Stimulated activated CD4-positive, alpha-beta T cell treated with anti-CD3 and anti-CD28 coated beads, Interleukin-2, amount 100 ng/mL, for 24 hours (primary cell): ENCODE results near the gene MUL1.
A peak's percentile ranks its signal among the peaks of the same experiment; 100 is the strongest.

ENCODE experiments used
- DNase-seq, 2 donors: peaks; one replicate each; pipeline ENCODE4 v3.0.0-alpha.2; 2020

The MUL1 gene

DNA sequence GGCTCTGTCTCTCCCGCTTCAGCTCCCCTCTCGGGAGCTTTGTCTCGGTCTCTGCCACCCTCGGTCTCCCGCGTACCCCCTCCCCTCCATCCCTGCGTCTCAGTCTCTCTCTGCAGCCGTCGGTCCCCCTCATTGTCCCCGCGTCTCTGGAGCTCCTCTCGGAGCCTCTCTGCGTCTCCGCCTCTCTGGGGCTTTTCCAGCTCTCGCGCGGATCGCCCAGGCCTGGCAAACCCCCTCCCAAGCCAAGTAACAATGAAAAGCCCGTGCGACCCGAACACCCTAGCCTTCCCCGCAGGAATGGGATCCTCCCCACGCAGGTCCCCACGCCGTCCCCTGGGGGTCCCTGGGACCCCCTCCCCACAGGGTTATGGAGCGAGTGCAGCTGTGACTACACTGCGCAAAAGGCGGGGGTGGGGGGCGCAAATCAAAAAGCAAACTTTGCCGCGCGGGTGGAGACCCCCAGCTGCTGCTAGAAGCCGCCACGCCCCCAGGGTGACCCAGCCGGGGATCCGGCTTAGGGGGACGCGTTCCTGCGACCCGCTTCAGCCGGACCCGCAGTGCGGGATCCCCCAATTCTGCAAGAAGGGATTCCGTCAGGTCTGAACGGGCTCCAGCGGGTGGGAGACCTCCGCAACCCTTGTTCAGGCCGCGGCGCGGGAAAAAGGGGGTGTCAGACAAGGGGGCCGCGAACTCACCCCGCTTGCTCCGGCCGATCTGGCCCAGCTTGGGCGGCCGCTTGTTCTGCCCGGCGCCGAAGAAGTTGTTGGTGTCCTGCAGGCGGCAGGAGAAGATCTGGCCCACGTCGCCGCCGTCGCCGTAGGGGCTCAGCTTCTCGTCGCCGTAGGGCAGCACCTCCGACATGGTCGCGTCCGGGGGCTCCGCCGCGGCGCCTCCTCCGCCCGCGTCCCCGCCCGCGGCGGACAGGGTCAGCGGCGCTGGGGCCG, 23.2 kb downstream of the MUL1 start:
- DNase-seq, result no peak

- DNase-seq, result peak in 1 of 2 donors; percentile 20
These were observed 24.0 kb downstream of the MUL1 start for GRCh38 chr1:20483833-20484518.

- no peak for DNase-seq
These were observed 24.7 kb downstream of the MUL1 start for GRCh38 chr1:20483098-20483832.

DNA sequence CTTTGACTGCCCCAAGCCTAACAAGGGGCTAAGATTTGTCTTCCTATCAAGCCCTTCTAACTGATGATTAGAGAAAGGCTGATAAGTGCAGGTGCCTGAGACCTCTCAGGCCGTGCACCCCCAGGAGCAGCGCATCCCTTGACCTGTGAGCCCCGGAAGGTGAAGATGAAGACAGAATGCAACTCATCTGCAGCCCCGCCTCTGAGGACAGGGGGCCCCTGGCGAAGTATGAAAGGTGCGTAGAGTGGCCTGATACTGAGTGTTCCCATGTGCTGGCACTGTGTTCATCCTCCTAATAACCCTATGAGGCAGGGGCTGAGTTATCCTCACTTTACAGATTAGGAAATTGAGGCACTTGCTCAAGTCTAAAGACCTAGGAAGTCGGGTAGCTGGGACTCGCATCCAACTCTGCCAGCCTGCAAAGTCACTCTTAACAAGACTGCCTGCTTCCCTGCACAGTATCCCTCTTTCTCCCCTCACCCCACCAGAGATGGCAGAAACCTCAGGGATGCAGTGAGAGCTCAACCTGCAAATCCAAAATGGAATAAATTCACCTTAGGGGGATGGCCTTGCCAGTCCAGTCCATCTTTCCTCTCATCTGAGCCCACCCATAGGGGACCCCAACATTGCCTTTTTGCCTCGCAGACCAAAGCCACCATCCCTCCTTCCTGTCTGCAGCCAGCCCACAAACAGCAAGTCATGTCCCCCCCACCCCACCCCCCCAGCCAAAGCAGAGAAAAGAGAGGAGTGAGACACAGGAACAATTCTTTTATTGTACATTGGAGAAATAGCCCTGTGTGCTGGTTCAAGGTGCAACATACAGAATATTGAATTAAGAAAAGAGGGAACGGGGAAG, 26.1 kb downstream of the MUL1 start:
- no peak for DNase-seq

DNA sequence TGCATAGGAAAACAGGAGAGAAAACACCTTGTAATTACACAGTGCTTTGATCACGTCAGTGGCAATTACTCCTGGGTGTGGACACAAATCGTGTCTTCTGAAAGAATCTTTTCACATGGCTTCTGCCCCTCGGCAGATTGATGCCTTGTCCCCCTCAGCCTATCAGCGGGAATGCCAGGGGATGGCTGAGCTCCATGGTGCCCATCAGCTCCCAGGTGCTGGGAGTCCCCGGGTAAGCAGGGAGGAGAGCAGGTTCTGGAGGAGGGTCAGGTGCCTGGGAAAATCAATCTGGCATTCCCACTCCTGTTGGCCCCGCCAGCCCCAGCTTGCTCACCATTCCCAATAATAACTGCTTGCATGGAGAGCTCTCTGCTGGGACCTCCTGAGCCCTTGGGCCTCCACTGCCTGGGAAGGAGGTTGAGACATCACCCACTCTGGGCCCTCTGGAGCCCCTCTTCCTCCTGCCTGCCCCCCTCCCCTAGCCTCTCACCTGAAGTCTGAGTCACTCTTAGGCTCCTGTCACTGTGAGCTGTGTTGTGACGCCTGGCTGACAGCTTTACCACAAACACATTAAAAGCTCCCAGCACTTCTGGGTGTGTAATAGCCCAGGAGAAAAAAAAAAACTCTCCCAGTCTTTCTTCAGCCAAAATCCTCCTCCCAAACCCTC, 26.9 kb downstream of the MUL1 start:
- no peak for DNase-seq

DNA sequence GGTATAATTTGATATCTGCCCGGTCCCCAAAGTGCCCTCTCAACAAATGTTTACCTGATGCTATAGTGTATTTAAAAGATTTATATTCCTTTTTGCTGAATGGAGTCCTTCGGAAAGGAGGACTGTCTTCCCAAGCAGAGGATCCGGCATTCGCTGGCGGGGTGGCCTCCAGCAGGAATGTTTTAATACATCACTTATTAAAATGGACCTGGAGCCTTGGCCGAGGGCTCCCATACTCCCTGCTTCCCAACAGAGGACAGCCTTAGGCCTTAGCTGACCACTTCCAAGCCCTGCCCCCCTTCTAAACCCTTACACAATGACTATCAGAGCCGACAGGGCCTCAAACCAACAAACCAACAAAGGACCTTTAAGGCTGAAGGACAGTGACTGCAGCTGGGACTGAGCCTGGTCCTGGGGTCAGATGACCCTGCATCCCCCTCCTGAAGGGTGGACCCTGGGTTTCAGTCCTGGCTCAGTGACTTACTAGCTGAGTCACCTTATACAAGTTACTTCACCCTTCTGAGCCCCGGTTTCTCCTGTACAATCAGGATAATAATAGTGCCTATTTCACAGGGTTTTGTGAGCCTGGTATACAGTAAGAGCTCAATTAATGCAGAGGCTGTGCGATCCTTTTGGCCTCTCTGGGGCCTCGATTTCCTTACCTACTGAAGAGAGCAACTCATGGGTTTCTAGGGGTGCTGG, 27.6 kb downstream of the MUL1 start:
- DNase-seq, result no peak

GRCh38 chr1:20479840-20480239, 28.1 kb downstream of the MUL1 start:
- no peak for DNase-seq

GRCh38 chr1:20478057-20478635, 29.8 kb downstream of the MUL1 start:
- DNase-seq, result no peak

GRCh38 chr1:20477348-20478056, 30.4 kb downstream of the MUL1 start:
- no peak for DNase-seq

DNA sequence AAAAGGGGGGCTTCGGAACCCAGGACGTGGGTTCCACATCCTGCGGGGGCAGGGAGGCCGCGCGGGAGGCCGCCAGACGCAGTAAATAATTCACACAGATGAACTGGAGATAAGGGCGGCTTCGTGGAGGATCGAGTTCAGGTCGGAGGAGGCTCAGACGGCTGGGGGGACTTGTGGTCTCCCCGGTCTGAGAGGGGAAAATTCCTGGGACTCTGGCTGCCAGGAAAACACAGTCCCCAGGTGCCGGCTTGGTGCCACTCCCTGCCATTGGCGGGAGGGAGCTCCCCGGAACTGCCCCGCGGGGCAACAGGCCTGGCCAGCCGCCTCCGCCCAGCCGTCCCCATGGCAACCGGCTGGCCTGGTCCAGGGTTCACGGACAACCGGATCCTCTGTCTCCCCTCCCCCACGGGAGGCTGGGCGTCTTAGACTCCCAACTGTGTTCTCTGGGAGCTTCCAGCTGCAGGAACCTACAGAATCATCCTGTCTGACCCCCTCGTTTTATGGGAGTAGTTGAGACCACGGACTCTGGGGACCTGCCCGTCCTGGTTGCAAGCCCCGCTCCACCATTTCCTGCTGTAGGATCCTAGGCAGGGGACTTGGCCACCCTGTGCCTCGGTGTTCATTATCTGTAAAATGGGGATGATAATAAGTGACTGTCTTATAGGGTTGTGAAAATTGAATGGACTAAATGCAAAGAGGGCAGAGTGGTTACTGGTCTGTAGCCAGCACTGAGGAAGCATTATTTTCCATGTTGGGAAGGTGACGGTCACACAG, 31.5 kb downstream of the MUL1 start:
- DNase-seq, result no peak

DNA sequence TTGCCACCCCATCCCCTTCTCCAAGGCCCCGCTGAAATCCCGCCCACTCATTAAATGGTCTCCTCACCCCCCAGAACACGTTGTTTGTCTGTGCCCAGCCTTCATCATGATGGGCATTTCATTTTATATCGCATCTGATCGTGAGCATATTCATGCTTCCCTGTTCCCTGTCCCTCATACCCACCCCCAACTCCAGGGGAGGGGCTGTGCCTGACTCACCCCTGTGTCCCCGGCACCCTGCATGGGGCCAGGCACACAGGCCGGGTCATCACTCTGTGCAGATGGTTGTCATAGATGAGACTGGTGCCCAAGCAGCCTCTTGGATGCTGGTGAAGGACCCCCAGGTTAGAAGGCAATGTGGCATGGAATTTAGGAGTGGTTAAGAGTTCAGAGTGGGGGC, 33.0 kb downstream of the MUL1 start:
- DNase-seq, result no peak

- DNase-seq, result no peak
These were observed 33.5 kb downstream of the MUL1 start for GRCh38 chr1:20474333-20474975.

- no peak for DNase-seq
These were observed 34.1 kb downstream of the MUL1 start for GRCh38 chr1:20473894-20474293.

- DNase-seq, result peak in 1 of 2 donors; percentile 47
These were observed 34.9 kb downstream of the MUL1 start for GRCh38 chr1:20472860-20473711.

- no peak for DNase-seq
These were observed 35.8 kb downstream of the MUL1 start for GRCh38 chr1:20472121-20472520.

GRCh38 chr1:20470194-20470593, 37.8 kb downstream of the MUL1 start:
- no peak for DNase-seq

DNA sequence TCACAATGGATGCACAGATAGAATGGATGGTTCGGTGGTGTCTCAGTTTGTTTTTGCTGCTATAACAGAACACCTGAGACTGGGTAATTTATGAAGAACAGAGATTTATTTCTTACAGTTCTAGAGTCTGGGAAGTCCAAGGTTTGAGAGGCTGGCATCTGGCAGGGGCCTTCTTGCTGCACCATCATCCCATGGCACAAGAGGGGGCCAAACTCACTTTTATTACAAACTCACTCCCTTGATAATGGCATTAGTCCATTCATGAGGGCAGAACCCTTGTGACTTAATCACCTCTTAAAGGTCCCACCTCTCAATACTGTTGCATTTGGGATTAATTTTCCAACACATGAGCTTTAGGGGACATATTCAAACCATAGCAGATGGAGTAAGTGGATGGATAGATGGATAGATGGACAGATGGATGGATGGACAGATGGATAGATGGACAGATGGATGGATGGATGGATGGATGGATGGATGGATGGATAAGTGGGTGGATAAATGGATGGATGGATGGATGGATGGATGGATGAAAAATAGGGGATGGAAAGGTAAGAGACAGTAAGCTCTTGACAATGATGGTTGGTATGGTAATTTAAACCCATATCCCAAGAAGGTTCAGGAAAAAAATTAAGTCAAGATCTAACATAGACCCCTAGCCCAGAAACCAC, 38.4 kb downstream of the MUL1 start:
- no peak for DNase-seq
